NCI-H1694 (cell line): ENCODE results near the gene MED25.
"Not testable (repeated sequence)": the region's sequence is repeated elsewhere in the genome, so short reads cannot be mapped to it uniquely, and the experiment has no call there.

ENCODE experiments used
- DNase-seq: peaks from one replicate; lab custom pipeline; 2025; lab: John Stamatoyannopoulos, UW

The MED25 gene

GRCh38 chr19:49816590-49816989 lies 1.5 kb upstream of the MED25 start:
- no peak for DNase-seq

- no peak for DNase-seq
These were observed 721 bp downstream of the MED25 start for GRCh38 chr19:49818649-49819370.

GRCh38 chr19:49819452-49820115 lies 1.5 kb downstream of the MED25 start:
- DNase-seq, result not testable (repeated sequence)

GRCh38 chr19:49820125-49820524 lies 2.0 kb downstream of the MED25 start:
- DNase-seq, result no peak

GRCh38 chr19:49823472-49823871 lies 5.4 kb downstream of the MED25 start:
- no peak for DNase-seq

- no peak for DNase-seq
These were observed 6.6 kb downstream of the MED25 start for GRCh38 chr19:49824662-49825061.

- DNase-seq, result no peak
These were observed 8.9 kb downstream of the MED25 start for GRCh38 chr19:49827034-49827433.

GRCh38 chr19:49829200-49829599 lies 11.1 kb downstream of the MED25 start:
- DNase-seq, result no peak

GRCh38 chr19:49829721-49830120 lies 11.6 kb downstream of the MED25 start:
- no peak for DNase-seq

GRCh38 chr19:49830766-49831165 lies 12.7 kb downstream of the MED25 start:
- DNase-seq, result no peak

- no peak for DNase-seq
These were observed 13.5 kb downstream of the MED25 start for GRCh38 chr19:49831592-49831991.

- DNase-seq, result no peak
These were observed 14.5 kb downstream of the MED25 start for GRCh38 chr19:49832556-49832955.

- no peak for DNase-seq
These were observed 15.5 kb downstream of the MED25 start for GRCh38 chr19:49833599-49833998.

GRCh38 chr19:49835562-49835961 lies 17.5 kb downstream of the MED25 start:
- DNase-seq, result no peak

- DNase-seq, result no peak
These were observed 18.3 kb downstream of the MED25 start for GRCh38 chr19:49836176-49837008.

- DNase-seq, result no peak
These were observed 18.9 kb downstream of the MED25 start for GRCh38 chr19:49837009-49837310.

- DNase-seq, result no peak
These were observed 19.3 kb downstream of the MED25 start for GRCh38 chr19:49837425-49837824.

GRCh38 chr19:49838885-49839588 lies 20.9 kb downstream of the MED25 start:
- DNase-seq, result no peak

- no peak for DNase-seq
These were observed 21.6 kb downstream of the MED25 start for GRCh38 chr19:49839713-49840112.

GRCh38 chr19:49840321-49840720 lies 22.2 kb downstream of the MED25 start:
- DNase-seq, result no peak

- DNase-seq, result no peak
These were observed 22.7 kb downstream of the MED25 start for GRCh38 chr19:49840736-49841249.

GRCh38 chr19:49843265-49843664 lies 25.2 kb downstream of the MED25 start:
- DNase-seq, result no peak
